ENCODE data around the gene PIEZO2.

- TF ChIP-seq, protein P1, sequence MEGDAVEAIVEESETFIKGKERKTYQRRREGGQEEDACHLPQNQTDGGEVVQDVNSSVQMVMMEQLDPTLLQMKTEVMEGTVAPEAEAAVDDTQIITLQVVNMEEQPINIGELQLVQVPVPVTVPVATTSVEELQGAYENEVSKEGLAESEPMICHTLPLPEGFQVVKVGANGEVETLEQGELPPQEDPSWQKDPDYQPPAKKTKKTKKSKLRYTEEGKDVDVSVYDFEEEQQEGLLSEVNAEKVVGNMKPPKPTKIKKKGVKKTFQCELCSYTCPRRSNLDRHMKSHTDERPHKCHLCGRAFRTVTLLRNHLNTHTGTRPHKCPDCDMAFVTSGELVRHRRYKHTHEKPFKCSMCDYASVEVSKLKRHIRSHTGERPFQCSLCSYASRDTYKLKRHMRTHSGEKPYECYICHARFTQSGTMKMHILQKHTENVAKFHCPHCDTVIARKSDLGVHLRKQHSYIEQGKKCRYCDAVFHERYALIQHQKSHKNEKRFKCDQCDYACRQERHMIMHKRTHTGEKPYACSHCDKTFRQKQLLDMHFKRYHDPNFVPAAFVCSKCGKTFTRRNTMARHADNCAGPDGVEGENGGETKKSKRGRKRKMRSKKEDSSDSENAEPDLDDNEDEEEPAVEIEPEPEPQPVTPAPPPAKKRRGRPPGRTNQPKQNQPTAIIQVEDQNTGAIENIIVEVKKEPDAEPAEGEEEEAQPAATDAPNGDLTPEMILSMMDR (IDR thresholded peaks at IDR 0.05), result no peak
- no peak for TF ChIP-seq POLR2AphosphoS5 (IDR thresholded peaks at IDR 0.05; ENCODE audit: low read depth, low read length)
Observed at GRCh38 chr18:10679557-10680270, 469.7 kb downstream of the PIEZO2 start.

Measured in Panc1 (cell line).